HG03175 (cell line): ENCODE measurements around the gene CEP78.

ENCODE experiments used
- ATAC-seq: cut with Tn5 transposase; IDR thresholded peaks from one replicate; pipeline ENCODE4 v1.9.1; 2021; ENCODE audit warnings: mild to moderate bottlenecking, moderate library complexity; ENCODE audit not compliant: unreplicated experiment

The CEP78 gene

GRCh38 chr9:78286125-78286524 lies 50.2 kb downstream of the CEP78 start:
- no peak for ATAC-seq

- no peak for ATAC-seq
These were observed 51.1 kb downstream of the CEP78 start for GRCh38 chr9:78286946-78287388.

GRCh38 chr9:78288214-78288892 lies 52.5 kb downstream of the CEP78 start:
- ATAC-seq = no peak

GRCh38 chr9:78289474-78289873 lies 53.6 kb downstream of the CEP78 start:
- no peak for ATAC-seq

- no peak for ATAC-seq
These were observed 55.5 kb downstream of the CEP78 start for GRCh38 chr9:78291240-78291925.

- ATAC-seq = no peak
These were observed 56.2 kb downstream of the CEP78 start for GRCh38 chr9:78292026-78292425.

- no peak for ATAC-seq
These were observed 57.0 kb downstream of the CEP78 start for GRCh38 chr9:78292716-78293497.

- ATAC-seq = no peak
These were observed 58.7 kb downstream of the CEP78 start for GRCh38 chr9:78294290-78295176.

GRCh38 chr9:78295177-78295575 lies 59.3 kb downstream of the CEP78 start:
- ATAC-seq = no peak

- no peak for ATAC-seq
These were observed 59.9 kb downstream of the CEP78 start for GRCh38 chr9:78295731-78296130.

- no peak for ATAC-seq
These were observed 60.5 kb downstream of the CEP78 start for GRCh38 chr9:78296201-78296892.

- ATAC-seq = peak; percentile 98
These were observed 61.2 kb downstream of the CEP78 start, which contains the start of gene PSAT1 for GRCh38 chr9:78296893-78297671. TSS of gene PSAT1 (plus strand) at chr9:78297125. CDS start at chr9:78297211, 86 bp downstream.

GRCh38 chr9:78297672-78297961 lies 61.7 kb downstream of the CEP78 start:
- ATAC-seq = no peak

GRCh38 chr9:78298046-78298765 lies 62.3 kb downstream of the CEP78 start:
- ATAC-seq = no peak

- ATAC-seq = no peak
These were observed 64.3 kb downstream of the CEP78 start for GRCh38 chr9:78300209-78300608.

GRCh38 chr9:78301466-78301865 lies 65.6 kb downstream of the CEP78 start:
- no peak for ATAC-seq

GRCh38 chr9:78303377-78304062 lies 67.6 kb downstream of the CEP78 start:
- no peak for ATAC-seq

GRCh38 chr9:78304357-78304756 lies 68.5 kb downstream of the CEP78 start:
- no peak for ATAC-seq
